OCI-M2 (cell line): ENCODE results near the gene CACNG5.

Experiments
- DNase-seq: peaks from one replicate; lab custom pipeline; 2025; ENCODE audit not compliant: unreplicated experiment; lab: John Stamatoyannopoulos, UW

Gene CACNG5

GRCh38 chr17:66903781-66904180, 68.9 kb downstream of the CACNG5 start:
- no peak for DNase-seq

GRCh38 chr17:66904760-66905624, 70.1 kb downstream of the CACNG5 start:
- DNase-seq = no peak

GRCh38 chr17:66906321-66907278, 71.7 kb downstream of the CACNG5 start:
- DNase-seq = no peak

- no peak for DNase-seq
Measured at GRCh38 chr17:66909804-66910373, 75.0 kb downstream of the CACNG5 start.

- no peak for DNase-seq
Measured at GRCh38 chr17:66910651-66911285, 75.9 kb downstream of the CACNG5 start.

- DNase-seq = no peak
Measured at GRCh38 chr17:66915204-66915611, 80.3 kb downstream of the CACNG5 start.

GRCh38 chr17:66915792-66916191, 80.9 kb downstream of the CACNG5 start:
- no peak for DNase-seq

GRCh38 chr17:66916946-66917345, 82.0 kb downstream of the CACNG5 start:
- DNase-seq = no peak

GRCh38 chr17:66918896-66919295, 84.0 kb downstream of the CACNG5 start:
- DNase-seq = no peak

GRCh38 chr17:66920435-66920834, 85.5 kb downstream of the CACNG5 start:
- DNase-seq = no peak

- no peak for DNase-seq
Measured at GRCh38 chr17:66920950-66921349, 86.0 kb downstream of the CACNG5 start.

GRCh38 chr17:66923886-66924285, 89.0 kb downstream of the CACNG5 start:
- no peak for DNase-seq

GRCh38 chr17:66925811-66926500, 91.0 kb downstream of the CACNG5 start:
- no peak for DNase-seq

GRCh38 chr17:66928949-66929348, 94.0 kb downstream of the CACNG5 start:
- no peak for DNase-seq

GRCh38 chr17:66929591-66929990, 94.7 kb downstream of the CACNG5 start:
- no peak for DNase-seq

GRCh38 chr17:66930933-66931332, 96.0 kb downstream of the CACNG5 start:
- no peak for DNase-seq

GRCh38 chr17:66932311-66932710, 97.4 kb downstream of the CACNG5 start:
- no peak for DNase-seq

- no peak for DNase-seq
Measured at GRCh38 chr17:66934040-66934439, 99.1 kb downstream of the CACNG5 start.
